GM12872 (cell line): ENCODE data around the gene FOXM1.

Source experiments
- TF ChIP-seq, protein P1 (sequence below): IDR thresholded peaks from 3 replicates; pipeline ENCODE4 v1.5.1; 2011; ENCODE audit warnings: low read depth, mild to moderate bottlenecking, low read length, moderate library complexity; ENCODE audit not compliant: insufficient read depth

Gene FOXM1

DNA sequence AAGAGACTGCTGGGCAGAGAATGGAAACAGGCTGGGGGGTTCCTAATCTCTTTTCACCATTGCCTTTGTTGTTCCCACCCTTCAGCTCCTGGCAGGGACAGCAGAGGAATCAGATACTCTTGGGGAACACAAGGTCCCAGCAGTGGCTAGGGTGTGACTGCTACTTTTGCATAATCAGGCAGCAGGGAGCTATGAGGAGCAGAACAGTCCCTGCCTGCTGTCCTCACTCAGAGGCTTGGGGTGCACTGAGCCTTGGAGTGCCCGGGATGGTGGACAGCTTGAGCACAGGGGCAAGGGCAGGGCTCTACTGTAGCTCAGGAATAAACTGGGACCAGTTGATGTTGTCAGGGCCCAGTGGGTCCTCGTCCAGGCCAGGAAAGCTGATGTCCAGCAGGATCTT, 18.6 kb downstream of the FOXM1 start:
- TF ChIP-seq, protein P1, sequence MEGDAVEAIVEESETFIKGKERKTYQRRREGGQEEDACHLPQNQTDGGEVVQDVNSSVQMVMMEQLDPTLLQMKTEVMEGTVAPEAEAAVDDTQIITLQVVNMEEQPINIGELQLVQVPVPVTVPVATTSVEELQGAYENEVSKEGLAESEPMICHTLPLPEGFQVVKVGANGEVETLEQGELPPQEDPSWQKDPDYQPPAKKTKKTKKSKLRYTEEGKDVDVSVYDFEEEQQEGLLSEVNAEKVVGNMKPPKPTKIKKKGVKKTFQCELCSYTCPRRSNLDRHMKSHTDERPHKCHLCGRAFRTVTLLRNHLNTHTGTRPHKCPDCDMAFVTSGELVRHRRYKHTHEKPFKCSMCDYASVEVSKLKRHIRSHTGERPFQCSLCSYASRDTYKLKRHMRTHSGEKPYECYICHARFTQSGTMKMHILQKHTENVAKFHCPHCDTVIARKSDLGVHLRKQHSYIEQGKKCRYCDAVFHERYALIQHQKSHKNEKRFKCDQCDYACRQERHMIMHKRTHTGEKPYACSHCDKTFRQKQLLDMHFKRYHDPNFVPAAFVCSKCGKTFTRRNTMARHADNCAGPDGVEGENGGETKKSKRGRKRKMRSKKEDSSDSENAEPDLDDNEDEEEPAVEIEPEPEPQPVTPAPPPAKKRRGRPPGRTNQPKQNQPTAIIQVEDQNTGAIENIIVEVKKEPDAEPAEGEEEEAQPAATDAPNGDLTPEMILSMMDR: no peak

GRCh38 chr12:2857576-2857975, 19.4 kb downstream of the FOXM1 start:
- TF ChIP-seq, protein P1: no peak

GRCh38 chr12:2857021-2857431, 19.9 kb downstream of the FOXM1 start, which contains the start of gene TEX52:
Gene TEX52, minus strand, starts transcription at chr12:2857039. Its CDS starts 13 bp downstream, at chr12:2857026.
- TF ChIP-seq, protein P1: no peak

DNA sequence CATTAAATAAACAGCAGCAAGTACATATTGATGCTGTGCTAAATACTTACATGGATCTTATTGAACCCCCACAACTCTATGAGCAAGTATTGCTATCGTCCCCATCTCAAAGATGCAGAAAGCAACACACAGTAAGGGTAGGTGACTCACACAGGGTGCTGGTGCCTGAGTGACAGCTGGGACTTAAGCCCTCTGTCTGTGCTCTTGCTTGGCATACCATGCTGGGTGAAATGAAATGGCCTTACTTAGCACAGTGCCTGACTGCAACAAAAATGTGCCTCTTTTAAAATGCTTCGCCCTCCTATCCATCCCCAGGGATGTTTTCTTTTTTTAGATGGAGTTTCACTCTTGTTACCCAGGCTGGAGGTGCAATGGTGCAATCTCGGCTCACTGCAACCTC, 20.9 kb downstream of the FOXM1 start:
- TF ChIP-seq, protein P1: no peak

DNA sequence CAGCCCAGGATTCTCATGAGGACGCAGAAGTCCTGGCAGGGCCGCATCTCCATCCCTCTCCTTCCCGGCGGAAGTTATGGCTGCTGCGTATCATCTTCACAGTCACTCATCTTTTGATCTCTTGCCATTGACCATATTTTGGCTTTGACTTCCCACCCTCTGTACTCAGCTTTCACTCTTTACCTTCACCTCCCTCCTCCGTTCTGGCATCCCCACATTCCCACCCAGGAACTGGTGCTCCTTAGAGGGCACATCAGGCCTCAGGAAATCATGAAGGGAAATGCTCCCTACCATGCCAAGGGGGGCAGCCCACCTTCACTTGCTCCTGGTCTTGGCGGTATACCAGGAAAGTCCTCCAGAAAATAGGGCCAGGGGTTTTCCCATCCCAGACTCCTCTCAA, 21.4 kb downstream of the FOXM1 start:
- TF ChIP-seq, protein P1: no peak

DNA sequence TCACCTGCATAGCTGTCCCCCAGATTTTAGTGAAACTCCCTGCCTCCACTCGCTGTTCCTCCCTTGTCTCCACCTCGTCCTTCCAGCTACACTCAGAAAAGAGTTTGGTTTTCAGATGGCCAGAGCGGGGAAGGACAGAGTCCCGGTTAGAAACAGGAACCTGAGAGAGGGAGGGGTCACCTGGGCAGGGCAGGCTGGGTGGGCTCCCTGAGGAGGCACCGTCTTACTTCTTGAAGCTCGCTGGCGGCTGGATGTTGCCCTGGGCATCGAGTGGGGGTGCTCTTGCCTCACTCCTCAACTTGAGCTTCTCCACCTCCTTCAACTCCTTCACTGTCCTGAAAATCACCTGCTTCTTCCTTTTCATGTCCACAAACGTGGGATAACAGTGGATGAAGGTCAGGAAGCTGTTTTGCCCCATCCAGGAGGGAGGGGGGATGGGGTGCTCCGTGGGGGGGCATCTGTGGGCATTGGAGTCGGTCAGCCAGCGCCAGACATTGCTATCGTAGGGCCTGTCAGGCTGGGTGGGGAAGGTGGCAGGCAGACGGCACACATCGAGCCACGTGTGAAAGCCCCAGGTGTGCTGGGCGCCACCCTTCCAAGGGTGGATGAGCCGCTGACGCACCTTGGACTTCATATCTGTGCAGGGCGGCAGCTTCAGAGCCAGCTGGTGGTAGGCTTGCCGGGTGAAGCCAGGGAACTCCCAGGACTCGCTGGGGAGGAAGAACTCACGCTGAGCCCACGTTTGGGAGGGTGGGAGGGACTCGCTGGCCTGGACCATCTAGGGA, 22.1 kb downstream of the FOXM1 start:
- TF ChIP-seq, protein P1: no peak

- TF ChIP-seq, protein P1: peak; percentile 64
These were observed 23.3 kb downstream of the FOXM1 start for GRCh38 chr12:2853626-2854025.
